Retina (tissue), 1 donor: ENCODE data around the gene DAD1.
"Not testable (repeated sequence)": the region's sequence is repeated elsewhere in the genome, so short reads cannot be mapped to it uniquely, and the experiment has no call there.

Experiments used
- DNase-seq: peaks from one replicate; pipeline ENCODE4 v3.0.0-alpha.2; 2016

The DAD1 gene

GRCh38 chr14:22566266-22566665 is 22.8 kb downstream of the DAD1 start:
- not testable (repeated sequence) for DNase-seq

- no peak for DNase-seq
These were observed 23.6 kb downstream of the DAD1 start for GRCh38 chr14:22565391-22565945.

DNA sequence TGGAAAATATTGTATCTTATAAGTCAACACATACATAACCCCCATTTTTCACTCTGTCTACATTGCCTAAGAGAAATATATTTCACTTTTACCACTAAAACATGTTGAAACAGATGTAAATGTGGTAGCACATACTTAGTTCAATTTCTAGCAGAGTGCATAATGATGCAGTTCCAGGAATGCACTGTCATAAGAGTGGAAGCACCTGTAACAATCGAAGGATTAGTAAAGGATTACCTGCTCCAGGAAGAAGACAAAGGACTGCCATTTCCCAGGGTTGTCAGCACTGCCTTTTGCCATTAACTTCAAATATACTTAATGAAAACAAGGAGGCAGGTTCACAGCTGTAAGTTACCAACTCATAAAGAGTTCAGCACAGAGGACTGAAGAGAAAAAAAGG is 24.6 kb downstream of the DAD1 start:
- no peak for DNase-seq

DNA sequence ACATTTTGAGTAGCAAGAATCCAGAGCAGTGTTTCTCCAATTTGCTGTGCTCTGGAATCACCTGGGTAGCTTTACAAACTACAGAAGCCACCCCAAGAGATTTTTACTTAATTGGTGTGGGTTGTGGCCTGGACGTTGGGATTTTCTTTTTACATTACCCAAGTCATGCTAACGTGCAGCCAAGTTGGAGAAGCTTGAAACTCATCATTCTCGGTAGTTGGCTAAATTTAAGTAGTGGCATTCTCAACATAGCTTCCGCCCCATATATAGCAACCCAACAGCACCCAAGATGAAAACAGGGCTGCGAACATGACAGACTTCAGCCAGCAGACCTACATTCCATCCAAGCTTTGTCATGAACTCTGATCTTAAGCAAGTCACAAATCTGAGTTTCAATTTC is 25.0 kb downstream of the DAD1 start:
- DNase-seq, result no peak

GRCh38 chr14:22561661-22562579 is 27.1 kb downstream of the DAD1 start:
- no peak for DNase-seq

DNA sequence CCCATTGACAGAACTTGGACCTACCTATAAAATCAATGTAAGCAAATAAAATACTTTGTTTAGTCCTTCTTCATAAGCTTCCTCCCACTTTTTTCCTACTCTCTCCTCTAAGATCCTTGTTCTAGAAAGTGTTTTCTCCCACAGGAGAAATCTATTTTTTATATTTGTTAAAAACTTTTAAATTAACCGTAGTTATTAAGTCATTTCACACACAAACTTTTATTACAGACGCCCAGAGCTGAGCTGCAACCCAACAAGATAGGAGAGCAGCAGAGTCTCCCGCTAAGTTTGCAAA is 27.7 kb downstream of the DAD1 start:
- DNase-seq, result no peak

DNA sequence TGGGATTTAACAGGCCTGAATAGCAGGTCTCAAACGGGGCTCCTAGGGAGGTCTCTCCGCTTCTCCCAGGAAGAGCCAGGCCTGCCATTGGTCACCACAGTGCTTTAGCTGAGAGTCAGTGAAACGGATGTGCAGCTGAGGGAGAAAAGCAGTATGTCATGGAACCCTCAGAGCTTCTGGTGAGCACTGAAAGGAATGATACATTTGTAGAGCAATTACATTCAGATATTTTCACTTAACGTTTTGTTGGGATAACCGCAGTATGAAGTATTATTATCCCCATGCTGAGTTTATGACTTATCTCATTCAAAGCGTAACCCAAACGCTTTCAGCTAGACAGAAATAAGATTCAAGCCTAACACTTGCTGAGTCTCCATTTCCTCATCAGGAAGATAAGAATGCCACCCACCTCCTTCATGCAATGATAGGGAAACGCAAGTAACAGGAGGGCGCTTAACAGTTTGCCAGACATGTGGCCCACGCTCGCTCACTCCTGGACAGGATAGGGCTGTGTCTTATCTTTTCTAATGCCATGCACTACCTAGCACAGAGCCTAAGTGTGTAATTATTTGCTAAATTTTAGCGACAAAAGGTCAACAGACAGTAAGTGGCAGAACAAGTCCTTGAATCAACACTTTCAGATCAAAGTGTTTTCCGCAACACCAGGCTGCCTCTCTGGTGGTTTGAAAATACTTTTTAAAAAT is 28.2 kb downstream of the DAD1 start:
- no peak for DNase-seq

DNA sequence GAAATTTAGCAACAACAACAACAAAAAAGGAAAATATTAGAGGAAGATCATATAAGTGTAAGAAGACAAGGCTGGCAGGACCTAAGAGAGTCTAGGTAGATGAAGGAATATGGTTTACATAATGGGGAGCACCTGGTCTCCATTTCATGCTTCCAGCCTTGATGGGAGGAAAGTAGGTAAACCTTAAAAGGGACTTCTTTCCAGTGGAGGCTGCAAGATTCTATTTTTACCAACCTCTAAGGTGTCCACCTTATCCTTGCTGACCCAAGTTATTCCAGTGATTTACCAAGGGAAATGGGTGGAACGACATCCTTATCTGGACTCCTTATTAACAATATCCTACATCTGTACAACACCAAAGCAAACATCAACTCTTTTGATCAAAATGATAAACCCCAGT is 30.0 kb downstream of the DAD1 start:
- DNase-seq, result no peak

GRCh38 chr14:22558221-22558913 is 30.7 kb downstream of the DAD1 start:
- no peak for DNase-seq

- DNase-seq, result peak; percentile 13
These were observed 31.2 kb downstream of the DAD1 start for GRCh38 chr14:22557846-22558220.

GRCh38 chr14:22556990-22557623 is 31.9 kb downstream of the DAD1 start:
- peak; percentile 94 for DNase-seq

- DNase-seq, result peak; percentile 12
These were observed 32.7 kb downstream of the DAD1 start for GRCh38 chr14:22556021-22556989.

- DNase-seq, result no peak
These were observed 33.5 kb downstream of the DAD1 start for GRCh38 chr14:22555384-22556011.

GRCh38 chr14:22554498-22555383 is 34.3 kb downstream of the DAD1 start:
- no peak for DNase-seq

- not testable (repeated sequence) for DNase-seq
These were observed 35.0 kb downstream of the DAD1 start for GRCh38 chr14:22553861-22554497.

GRCh38 chr14:22553445-22553844 is 35.6 kb downstream of the DAD1 start:
- DNase-seq, result no peak

GRCh38 chr14:22552827-22553076 is 36.3 kb downstream of the DAD1 start:
- DNase-seq, result no peak

DNA sequence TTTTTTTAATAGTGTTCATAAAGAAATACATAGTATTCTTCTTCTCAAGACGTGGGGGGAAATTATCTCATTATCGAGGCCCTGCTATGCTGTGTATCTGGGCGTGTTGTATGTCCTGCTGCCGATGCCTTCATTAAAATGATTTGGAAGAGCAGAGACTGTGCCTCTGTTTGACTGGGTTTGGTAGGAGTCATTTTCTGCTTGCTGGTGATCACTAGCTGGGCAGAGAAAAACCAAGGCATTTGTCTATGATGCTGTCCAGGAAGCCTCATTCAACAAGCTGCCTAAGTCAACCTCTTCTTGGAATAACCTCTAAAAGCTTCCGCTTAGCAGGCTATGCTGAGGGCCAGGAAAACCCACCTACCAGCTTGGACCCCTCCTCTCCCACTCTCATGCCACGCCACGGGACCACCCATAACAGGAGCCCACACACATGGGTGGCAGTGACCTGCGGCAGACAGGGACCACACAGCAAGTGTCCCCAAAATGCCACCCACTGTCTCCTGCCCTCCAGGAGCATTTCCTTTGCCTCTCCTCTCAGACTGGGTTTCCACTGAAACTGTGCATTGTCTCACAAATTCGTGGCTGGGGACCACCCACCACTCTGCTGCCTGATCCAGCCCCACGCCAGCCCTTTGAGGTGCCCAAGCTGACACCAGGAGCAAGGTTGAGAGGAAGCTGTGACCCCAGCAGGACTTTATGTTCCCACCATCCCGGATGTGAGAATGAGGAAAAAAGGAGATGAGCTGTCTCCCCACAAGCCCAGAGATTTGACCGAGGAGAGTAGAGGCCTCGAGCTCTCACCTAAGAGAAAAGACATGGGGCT is 36.8 kb downstream of the DAD1 start:
- DNase-seq, result no peak

DNA sequence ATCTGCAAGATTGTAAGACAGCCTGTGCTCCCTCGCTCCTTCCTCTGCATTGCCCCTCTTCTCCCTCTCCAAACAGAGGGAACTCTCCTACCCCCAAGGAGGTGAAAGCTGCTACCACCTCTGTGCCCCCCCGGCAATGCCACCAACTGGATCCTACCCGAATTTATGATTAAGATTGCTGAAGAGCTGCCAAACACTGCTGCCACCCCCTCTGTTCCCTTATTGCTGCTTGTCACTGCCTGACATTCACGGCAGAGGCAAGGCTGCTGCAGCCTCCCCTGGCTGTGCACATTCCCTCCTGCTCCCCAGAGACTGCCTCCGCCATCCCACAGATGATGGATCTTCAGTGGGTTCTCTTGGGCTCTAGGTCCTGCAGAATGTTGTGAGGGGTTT is 37.4 kb downstream of the DAD1 start:
- no peak for DNase-seq
